SU-DHL-6 (cell line): ENCODE measurements around the gene LRRC63.

Source experiments
- H2AFZ ChIP-seq: fragments of 200-600 bp; sonication (generic); 2 replicates; pipeline ENCODE4 v1.6.1; 2014; ENCODE audit warnings: low read depth, mild to moderate bottlenecking, moderate library complexity, mixed read lengths, antibody characterized with exemption, low read length; ENCODE audit not compliant: severe bottlenecking
- H3F3A ChIP-seq: fragments of 200-600 bp; shearing (Covaris generic); 2 replicates; pipeline ENCODE4 v1.6.0; 2016; ENCODE audit warnings: antibody characterized with exemption, mild to moderate bottlenecking; ENCODE audit not compliant: insufficient read depth
- H3K27ac ChIP-seq: fragments of 200-600 bp; sonication (generic); 2 replicates; pipeline ENCODE4 v1.5.1; 2016; ENCODE audit warnings: low read depth, mild to moderate bottlenecking, low read length, moderate library complexity, mixed read lengths
- H3K27me3 ChIP-seq: fragments of 200-600 bp; sonication (generic), shearing (Covaris generic); 2 replicates; pipeline ENCODE4 v1.6.0; 2014; ENCODE audit warnings: mild to moderate bottlenecking, low read length
- H3K36me3 ChIP-seq: fragments of 200-600 bp; sonication (generic); 2 replicates; pipeline ENCODE4 v1.6.1; 2014; ENCODE audit warnings: mild to moderate bottlenecking, low read length, mixed read lengths
- H3K4me2 ChIP-seq: fragments of 300-600, 200-600 bp; shearing (Covaris generic), sonication (generic); 2 replicates; pipeline ENCODE4 v1.6.0; 2014; ENCODE audit warnings: low read length, low read depth, mild to moderate bottlenecking; ENCODE audit not compliant: poor library complexity, severe bottlenecking
- H3K4me3 ChIP-seq: fragments of 200-600 bp; sonication (generic); 2 replicates; pipeline ENCODE4 v1.5.1; 2014; ENCODE audit warnings: antibody characterized with exemption, low read length, mild to moderate bottlenecking, mixed read lengths; ENCODE audit not compliant: insufficient read depth, poor library complexity, severe bottlenecking
- H3K79me2 ChIP-seq: fragments of 200-600 bp; sonication (generic); 2 replicates; pipeline ENCODE4 v1.6.1; 2014; ENCODE audit warnings: mild to moderate bottlenecking, low read length, moderate library complexity; ENCODE audit not compliant: insufficient read depth
- H3K9ac ChIP-seq: fragments of 200-600 bp; sonication (generic); 2 replicates; pipeline ENCODE4 v1.7.0; 2014; ENCODE audit warnings: mild to moderate bottlenecking, low read length
- H3K9me2 ChIP-seq: fragments of 200-600 bp; sonication (generic); replicated peaks from 2 replicates; pipeline ENCODE4 v1.6.1; 2014; ENCODE audit warnings: low read length; ENCODE audit not compliant: insufficient read depth
- H3K9me3 ChIP-seq: fragments of 200-600 bp; sonication (generic); 2 replicates; pipeline ENCODE4 v1.6.1; 2014; ENCODE audit warnings: low read length, mixed read lengths; ENCODE audit not compliant: insufficient read depth
- H4K20me1 ChIP-seq: fragments of 200-600 bp; sonication (generic); 2 replicates; pipeline ENCODE4 v1.6.1; 2014; ENCODE audit warnings: low read depth, mild to moderate bottlenecking, antibody characterized with exemption, low read length, moderate library complexity, mixed read lengths
- CTCF ChIP-seq: fragments of 200-600 bp; sonication (generic); IDR thresholded peaks from one replicate; pipeline ENCODE4 v1.5.1; 2017; ENCODE audit warnings: antibody characterized with exemption, mild to moderate bottlenecking, low read length, moderate library complexity; ENCODE audit not compliant: insufficient read depth, poor library complexity, severe bottlenecking
- EZH2phosphoT487 ChIP-seq: fragments of 200-600 bp; sonication (generic), shearing (Covaris generic); conservative IDR thresholded peaks from 2 replicates; pipeline ENCODE4 v1.6.1; 2018; ENCODE audit warnings: mild to moderate bottlenecking, antibody characterized with exemption, low read length, moderate library complexity, mixed read lengths

The LRRC63 gene

DNA sequence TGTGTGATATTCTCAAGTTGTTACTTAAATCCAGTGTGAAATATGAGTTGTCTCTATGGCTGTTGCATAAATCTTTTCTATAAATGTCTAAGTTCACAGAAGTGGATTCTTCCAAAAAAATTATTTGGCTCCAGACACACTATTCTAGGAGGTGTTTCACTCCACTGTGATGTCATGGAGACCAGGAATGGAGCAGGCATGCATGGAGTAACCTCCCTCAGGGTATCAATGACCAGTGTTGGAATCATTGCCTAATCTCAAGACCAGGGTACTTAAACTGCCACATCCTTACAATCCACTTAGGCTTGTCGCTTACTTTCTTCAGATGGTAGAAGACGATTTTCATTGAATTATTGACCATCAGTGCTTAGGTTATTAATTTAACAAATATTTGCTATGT lies 55.4 kb downstream of the LRRC63 start:
- Histone ChIP-seq H3K4me2 (no peak overlapping the region), H3K9me3 (no peaks in the 10 kb centered on the region), H3K79me2 (no peaks in the 10 kb centered on the region), H3K27me3 (no peaks in the 10 kb centered on the region), H3K9ac (no peak overlapping the region), H3F3A (no peaks in the 10 kb centered on the region), H3K9me2 (no peaks in the 10 kb centered on the region), H4K20me1 (no peaks in the 10 kb centered on the region), H3K27ac (no peak overlapping the region), H2AFZ (no peak overlapping the region), H3K4me3 (no peak overlapping the region), H3K36me3 (no peaks in the 10 kb centered on the region)
- TF ChIP-seq CTCF (no peak), EZH2phosphoT487 (no peak)

GRCh38 chr13:46270416-46270815 lies 58.7 kb downstream of the LRRC63 start:
- H3K9me3 ChIP-seq = no peaks in the 10 kb centered on the region
- no peak overlapping the region for H3K9ac ChIP-seq
- no peaks in the 10 kb centered on the region for H3K36me3 ChIP-seq
- no peak overlapping the region for H3K4me3 ChIP-seq
- H3K79me2 ChIP-seq = no peaks in the 10 kb centered on the region
- no peak overlapping the region for H3K27ac ChIP-seq
- no peak overlapping the region for H2AFZ ChIP-seq
- no peaks in the 10 kb centered on the region for H3F3A ChIP-seq
- no peaks in the 10 kb centered on the region for H3K27me3 ChIP-seq
- TF ChIP-seq EZH2phosphoT487 (no peak), CTCF (no peak)
- no peak overlapping the region for H3K4me2 ChIP-seq
- no peaks in the 10 kb centered on the region for H3K9me2 ChIP-seq
- H4K20me1 ChIP-seq = no peaks in the 10 kb centered on the region

GRCh38 chr13:46274094-46274698 lies 62.5 kb downstream of the LRRC63 start:
- no peak overlapping the region for H3K27ac ChIP-seq
- no peak overlapping the region for H3K4me3 ChIP-seq
- H3K36me3 ChIP-seq = no peaks in the 10 kb centered on the region
- no peak overlapping the region for H3K9ac ChIP-seq
- H3K9me3 ChIP-seq = no peaks in the 10 kb centered on the region
- H4K20me1 ChIP-seq = no peaks in the 10 kb centered on the region
- no peak overlapping the region for H3K4me2 ChIP-seq
- no peak overlapping the region for H2AFZ ChIP-seq
- no peaks in the 10 kb centered on the region for H3F3A ChIP-seq
- no peaks in the 10 kb centered on the region for H3K9me2 ChIP-seq
- no peaks in the 10 kb centered on the region for H3K79me2 ChIP-seq
- TF ChIP-seq EZH2phosphoT487 (no peak), CTCF (no peak)
- H3K27me3 ChIP-seq = no peaks in the 10 kb centered on the region

GRCh38 chr13:46278474-46278873 lies 66.7 kb downstream of the LRRC63 start:
- Histone ChIP-seq H2AFZ (no peak overlapping the region), H3F3A (no peaks in the 10 kb centered on the region), H3K4me3 (no peak overlapping the region), H3K36me3 (no peaks in the 10 kb centered on the region), H3K9me2 (no peaks in the 10 kb centered on the region), H3K4me2 (no peak overlapping the region), H3K27ac (no peak overlapping the region), H4K20me1 (no peaks in the 10 kb centered on the region), H3K27me3 (no peaks in the 10 kb centered on the region), H3K9me3 (no peaks in the 10 kb centered on the region), H3K9ac (no peak overlapping the region), H3K79me2 (no peaks in the 10 kb centered on the region)
- TF ChIP-seq EZH2phosphoT487 (no peak), CTCF (no peak)
